Measurements from ENCODE around the gene FAM229A. TPM values are rescaled to one million over a fixed set of nuclear protein-coding genes. Genes with fewer than 3 reads are reported as not detected.

The FAM229A gene
- total RNA-seq, 3 donors from 2014 or later = 8.5 to 12.9 (median 9.2) TPM

GRCh38 chr1:32329931-32330466 is 32.3 kb downstream of the FAM229A start:
- ATAC-seq (no peak), DNase-seq (no peak)
- H3K4me1 ChIP-seq (ENCODE audit: low read depth) = peaks cover 21% of the 10 kb centered on the region
- no peaks in the 10 kb centered on the region for H3K9me3 ChIP-seq
- H3K4me3 ChIP-seq = no peak overlapping the region
- intact Hi-C loops (cut with DNase I, micrococcal nuclease) = no loop called here
- TF ChIP-seq, protein P1, sequence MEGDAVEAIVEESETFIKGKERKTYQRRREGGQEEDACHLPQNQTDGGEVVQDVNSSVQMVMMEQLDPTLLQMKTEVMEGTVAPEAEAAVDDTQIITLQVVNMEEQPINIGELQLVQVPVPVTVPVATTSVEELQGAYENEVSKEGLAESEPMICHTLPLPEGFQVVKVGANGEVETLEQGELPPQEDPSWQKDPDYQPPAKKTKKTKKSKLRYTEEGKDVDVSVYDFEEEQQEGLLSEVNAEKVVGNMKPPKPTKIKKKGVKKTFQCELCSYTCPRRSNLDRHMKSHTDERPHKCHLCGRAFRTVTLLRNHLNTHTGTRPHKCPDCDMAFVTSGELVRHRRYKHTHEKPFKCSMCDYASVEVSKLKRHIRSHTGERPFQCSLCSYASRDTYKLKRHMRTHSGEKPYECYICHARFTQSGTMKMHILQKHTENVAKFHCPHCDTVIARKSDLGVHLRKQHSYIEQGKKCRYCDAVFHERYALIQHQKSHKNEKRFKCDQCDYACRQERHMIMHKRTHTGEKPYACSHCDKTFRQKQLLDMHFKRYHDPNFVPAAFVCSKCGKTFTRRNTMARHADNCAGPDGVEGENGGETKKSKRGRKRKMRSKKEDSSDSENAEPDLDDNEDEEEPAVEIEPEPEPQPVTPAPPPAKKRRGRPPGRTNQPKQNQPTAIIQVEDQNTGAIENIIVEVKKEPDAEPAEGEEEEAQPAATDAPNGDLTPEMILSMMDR (IDR thresholded peaks at IDR 0.05) = no peak
- H3K36me3 ChIP-seq (ENCODE audit: low read depth) = no peaks in the 10 kb centered on the region

GRCh38 chr1:32327204-32327603 is 35.1 kb downstream of the FAM229A start:
- no peak for ATAC-seq
- TF ChIP-seq, protein P1 (IDR thresholded peaks at IDR 0.05) = no peak
- intact Hi-C loops (cut with DNase I, micrococcal nuclease) = no loop called here
- H3K4me1 ChIP-seq (ENCODE audit: low read depth) = peaks cover 12% of the 10 kb centered on the region
- no peak for DNase-seq
- no peaks in the 10 kb centered on the region for H3K9me3 ChIP-seq
- no peak overlapping the region for H3K4me3 ChIP-seq
- H3K36me3 ChIP-seq (ENCODE audit: low read depth) = no peaks in the 10 kb centered on the region

- Histone ChIP-seq H3K4me3 (no peak overlapping the region), H3K4me1 (ENCODE audit: low read depth) (peaks cover 36% of the 10 kb centered on the region), H3K9me3 (no peaks in the 10 kb centered on the region), H3K36me3 (ENCODE audit: low read depth) (no peaks in the 10 kb centered on the region)
- ATAC-seq (peak; percentile 95), DNase-seq (peak; percentile 80 to 91 (median 85))
- intact Hi-C loops (cut with DNase I, micrococcal nuclease) = no loop called here
- TF ChIP-seq, protein P1 (IDR thresholded peaks at IDR 0.05) = no peak
Measured at GRCh38 chr1:32321712-32322291, 40.5 kb downstream of the FAM229A start.

DNA sequence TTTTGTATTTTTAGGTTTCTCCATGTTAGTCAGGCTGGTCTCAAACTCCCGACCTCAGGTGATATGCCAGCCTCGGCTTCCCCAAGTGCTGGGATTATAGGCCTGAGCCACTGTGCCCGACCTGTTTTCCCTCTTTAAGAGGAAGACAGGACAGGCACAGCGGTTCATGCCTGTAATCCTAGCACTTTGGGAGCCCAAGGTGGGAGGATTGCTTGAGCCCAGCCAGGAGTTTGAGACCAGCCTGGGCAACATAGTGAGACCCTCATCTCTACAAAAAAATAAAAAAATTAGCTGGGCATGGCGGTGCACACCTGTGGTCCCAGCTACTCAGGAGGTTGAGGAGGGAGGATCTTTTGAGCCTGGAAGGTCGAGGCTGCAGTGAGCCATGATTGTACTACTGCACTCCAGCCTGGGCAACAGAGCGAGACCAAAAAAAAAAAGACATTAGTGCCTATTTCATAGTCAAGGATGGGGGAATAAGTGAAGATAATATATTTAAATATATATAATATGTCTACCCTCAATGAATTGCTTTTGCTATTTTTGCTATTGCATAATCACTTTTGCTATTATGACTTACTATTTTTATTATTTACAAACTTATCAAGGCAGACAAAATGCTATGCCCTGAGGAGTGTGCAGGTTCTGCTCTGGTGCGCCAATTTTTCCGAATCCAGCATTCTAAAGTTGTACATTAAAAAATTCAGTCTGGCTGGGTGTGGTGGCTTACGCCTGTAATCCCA is 44.0 kb downstream of the FAM229A start:
- intact Hi-C loops (cut with DNase I, micrococcal nuclease) = no loop called here
- Histone ChIP-seq H3K36me3 (ENCODE audit: low read depth) (no peaks in the 10 kb centered on the region), H3K4me1 (ENCODE audit: low read depth) (peaks cover 36% of the 10 kb centered on the region), H3K9me3 (no peaks in the 10 kb centered on the region), H3K4me3 (no peak overlapping the region)
- ATAC-seq = no peak
- no peak for DNase-seq
- TF ChIP-seq, protein P1 (IDR thresholded peaks at IDR 0.05) = no peak

GRCh38 chr1:32316903-32317277 is 45.4 kb downstream of the FAM229A start:
- TF ChIP-seq, protein P1 (IDR thresholded peaks at IDR 0.05) = no peak
- H3K4me1 ChIP-seq (ENCODE audit: low read depth) = peaks cover 24% of the 10 kb centered on the region

More at GRCh38 chr1:32316903-32317277, 45.4 kb downstream of the FAM229A start:
- intact Hi-C loops (cut with DNase I, micrococcal nuclease) = no loop called here
- Histone ChIP-seq H3K9me3 (no peaks in the 10 kb centered on the region), H3K36me3 (ENCODE audit: low read depth) (no peaks in the 10 kb centered on the region), H3K4me3 (no peak overlapping the region)
- ATAC-seq = no peak
- no peak for DNase-seq

Measured in mucosa of descending colon (tissue), 3 donors.